ENCODE data around the gene DUXA.

GRCh38 chr19:57171551-57172081 lies 4.3 kb upstream of the DUXA start:
- TF ChIP-seq CTCF (IDR thresholded peaks at IDR 0.05; ENCODE audit: insufficient read depth, low read depth, low read length): no peak
- TF ChIP-seq EZH2 (IDR thresholded peaks at IDR 0.05; ENCODE audit: insufficient read depth, low read length): no peak
